Endothelial cell of umbilical vein (primary cell): ENCODE measurements around the gene SUCLG1. TPM values are rescaled to one million over a fixed set of nuclear protein-coding genes. Genes with fewer than 3 reads are reported as not detected.

ENCODE experiments used
- BruUV-seq: library from RNA; stranded (reverse); fragments of 400-500 nt; replicated peaks from 2 replicates; lab custom pipeline; 2021; lab: Mats Ljungman, UMichigan
- CTCF ChIA-PET: fragments of 300-600, 350-600 bp; sonication (Branson Sonifier 250); formaldehyde crosslinking; loops from one replicate; lab custom pipeline; 2021; ENCODE audit warnings: antibody characterized with exemption, inconsistent platforms; lab: Charles Lee
- POLR2A ChIA-PET: fragments of 300-600, 350-600 bp; sonication (Branson Sonifier 250); formaldehyde crosslinking; loops from one replicate; lab custom pipeline; 2021; ENCODE audit warnings: antibody characterized with exemption, inconsistent platforms; lab: Charles Lee
- DNase-seq: peaks from one replicate; pipeline ENCODE4 v3.0.0-alpha.2; 2011; ENCODE audit warnings: low read depth, low spot score
- FAIRE-seq: peaks from 2 replicates; lab custom pipeline; 2011; peaks lifted over from hg19 to GRCh38; lab: Jason Lieb, UNC
- H2AFZ ChIP-seq: 2 replicates; pipeline ENCODE4 v1.6.0; 2012; ENCODE audit warnings: low read depth, low read length, control low read depth, inconsistent platforms
- H3K27ac ChIP-seq: 2 replicates; pipeline ENCODE4 v1.5.1; 2011; ENCODE audit warnings: low read depth, mild to moderate bottlenecking, control low read depth, low read length, moderate library complexity; ENCODE audit not compliant: insufficient read depth
- H3K27me3 ChIP-seq, 2 experiments: 2 replicates each; pipeline versions ENCODE4 v1.6.0 to v1.6.1; 2011; ENCODE audit warnings: low read length in 2 of 2, mixed read lengths in 1 of 2; ENCODE audit not compliant: control insufficient read depth in 2 of 2, insufficient read depth in 2 of 2
- H3K36me3 ChIP-seq, 2 experiments: 2 replicates in 1 of 2; 3 replicates in 1 of 2; pipeline ENCODE4 v1.5.1; 2011; ENCODE audit warnings: low read length in 2 of 2, mild to moderate bottlenecking in 1 of 2, moderate library complexity in 1 of 2; ENCODE audit not compliant: control insufficient read depth in 2 of 2, insufficient read depth in 2 of 2; ENCODE audit errors: extremely low read depth in 1 of 2
- H3K4me1 ChIP-seq: 3 replicates; pipeline ENCODE4 v1.5.1; 2011; ENCODE audit warnings: mild to moderate bottlenecking, low read length; ENCODE audit not compliant: control insufficient read depth, insufficient read depth; ENCODE audit errors: extremely low read depth
- H3K4me2 ChIP-seq: 2 replicates; pipeline ENCODE4 v1.6.1; 2011; ENCODE audit warnings: low read length, control low read depth, mixed read lengths; ENCODE audit not compliant: insufficient read depth
- H3K4me3 ChIP-seq, 3 experiments: fragments of 200-600 bp in 1 of 3; sonication (generic), shearing (Covaris generic) in 1 of 3; replicated peaks in 1 of 3; 2 replicates each; pipeline ENCODE4 v1.5.1; 2011 to 2016; ENCODE audit warnings: control low read depth in 3 of 3, low read length in 3 of 3, mild to moderate bottlenecking in 2 of 3, inconsistent platforms in 1 of 3, low read depth in 1 of 3, moderate library complexity in 1 of 3; ENCODE audit not compliant: insufficient read depth in 1 of 3
- H3K79me2 ChIP-seq: 2 replicates; pipeline ENCODE4 v1.6.0; 2012; ENCODE audit warnings: low read length, inconsistent platforms; ENCODE audit not compliant: control insufficient read depth, insufficient read depth
- H3K9ac ChIP-seq: replicated peaks from 2 replicates; pipeline ENCODE3; 2011; ENCODE audit warnings: low read length, control low read depth; ENCODE audit not compliant: insufficient read depth; ENCODE audit errors: extremely low read depth
- H3K9me1 ChIP-seq: replicated peaks from 3 replicates; pipeline ENCODE4 v1.6.0; 2011; ENCODE audit warnings: mild to moderate bottlenecking, low read length; ENCODE audit not compliant: control insufficient read depth, insufficient read depth; ENCODE audit errors: extremely low read depth
- H3K9me3 ChIP-seq: replicated peaks from 2 replicates; pipeline ENCODE4 v1.5.1; 2012; ENCODE audit warnings: low read length, inconsistent platforms; ENCODE audit not compliant: control insufficient read depth, insufficient read depth
- H4K20me1 ChIP-seq: replicated peaks from 2 replicates; pipeline ENCODE3; 2011; ENCODE audit warnings: mild to moderate bottlenecking, low read length; ENCODE audit not compliant: control insufficient read depth, insufficient read depth; ENCODE audit errors: extremely low read depth
- CTCF ChIP-seq, 2 donors: IDR thresholded peaks; 1 replicate in 1 of 2; 2 replicates in 1 of 2; pipeline ENCODE4 v1.5.1; 2011; ENCODE audit warnings: low read length in 2 of 2, mild to moderate bottlenecking in 2 of 2, moderate library complexity in 2 of 2, control low read depth in 1 of 2, inconsistent platforms in 1 of 2, low read depth in 1 of 2; ENCODE audit not compliant: insufficient read depth in 1 of 2; ENCODE audit errors: extremely low read depth in 1 of 2
- EZH2 ChIP-seq: IDR thresholded peaks from 2 replicates; pipeline ENCODE4 v1.6.1; 2012; ENCODE audit warnings: borderline replicate concordance, low read depth, mild to moderate bottlenecking, moderate library complexity, low read length, inconsistent platforms; ENCODE audit not compliant: severe bottlenecking
- FOS ChIP-seq: IDR thresholded peaks from 2 replicates; pipeline ENCODE4 v1.6.1; 2011; ENCODE audit warnings: mild to moderate bottlenecking, low read length, moderate library complexity, borderline replicate concordance; ENCODE audit not compliant: insufficient read depth
- GATA2 ChIP-seq: IDR thresholded peaks from 2 replicates; pipeline ENCODE4 v1.7.0; 2011; ENCODE audit warnings: low read depth, mild to moderate bottlenecking, moderate library complexity, mixed read lengths, low read length; ENCODE audit not compliant: insufficient read length, insufficient read depth
- JUN ChIP-seq: IDR thresholded peaks from 2 replicates; pipeline ENCODE4 v1.6.1; 2011; ENCODE audit warnings: borderline replicate concordance, low read depth; ENCODE audit not compliant: insufficient read length, insufficient read depth
- MAX ChIP-seq: IDR thresholded peaks from 2 replicates; pipeline ENCODE4 v1.6.1; 2011; ENCODE audit not compliant: insufficient read depth, insufficient read length
- MYC ChIP-seq: IDR thresholded peaks from one replicate; pipeline ENCODE4 v1.6.1; 2011; ENCODE audit warnings: mild to moderate bottlenecking, low read depth, low read length
- POLR2A ChIP-seq: IDR thresholded peaks from 2 replicates; pipeline ENCODE4 v1.6.1; 2012; ENCODE audit warnings: low read depth, mild to moderate bottlenecking, control low read depth, low read length
- POLR2AphosphoS5 ChIP-seq: IDR thresholded peaks from 2 replicates; pipeline ENCODE4 v1.6.1; 2012; ENCODE audit warnings: low read depth, mild to moderate bottlenecking, control low read depth, low read length, moderate library complexity; ENCODE audit not compliant: insufficient read depth
- dilution Hi-C: fragments of 300-500 bp; cut with MboI; formaldehyde crosslinking; loops from one replicate; pipeline ENCODE4 v1.15.0; 2019; ENCODE audit warnings: low sequenced_read_pairs; ENCODE audit not compliant: extremely low pct_ligation_motif_present
- intact Hi-C: fragments of 100-400 bp; cut with micrococcal nuclease; formaldehyde crosslinking; loops from one replicate; pipeline ENCODE4 v1.10.0; 2022
- polyA plus RNA-seq, 4 experiments: library from polyadenylated mRNA; depleted of rRNA in 3 of 4; stranded (reverse) in 3 of 4; unstranded in 1 of 4; fragments of >200 nt; gene quantifications; 2 replicates each; pipeline versions ENCODE4 v1.2.1 to v1.2.3, GENCODE V29; 2011 to 2012; ENCODE audit warnings: missing spikeins in 1 of 4
- total RNA-seq: library from RNA; stranded (reverse); gene quantifications from 2 replicates; pipeline ENCODE4 v1.2.3, GENCODE V29; 2021

The SUCLG1 gene
- total and polyA plus RNA-seq, 2 donors (not counting 3 experiments of a cell fraction or from before 2014, with no cell fraction given) = 31.7 to 59.2 TPM

GRCh38 chr2:84393829-84394228, 65.3 kb downstream of the SUCLG1 start:
- DNase-seq = no peak
- Histone ChIP-seq H3K27me3 (no peaks in the 10 kb centered on the region), H3K9me3 (no peaks in the 10 kb centered on the region), H3K27ac (no peak overlapping the region), H3K4me2 (no peak overlapping the region), H4K20me1 (no peaks in the 10 kb centered on the region), H3K4me3 (no peak overlapping the region), H3K9ac (no peak overlapping the region), H2AFZ (no peak overlapping the region), H3K9me1 (no peaks in the 10 kb centered on the region), H3K79me2 (no peaks in the 10 kb centered on the region), H3K36me3 (no peaks in the 10 kb centered on the region), H3K4me1 (no peaks in the 10 kb centered on the region)
- dilution Hi-C loops (no loop called here), intact Hi-C loops (no loop called here)
- FAIRE-seq = no peak
- CTCF ChIA-PET = no interaction called here
- POLR2A ChIA-PET = no interaction called here
- no TSS peak for BruUV-seq
- TF ChIP-seq MYC (no peak), EZH2 (no peak), MAX (no peak), GATA2 (no peak), JUN (no peak), CTCF (IDR thresholded peaks at IDR 0.05; ENCODE audit: extremely low read depth in 1 of 2, insufficient read depth in 1 of 2, low read depth in 1 of 2, low read length in 2 of 2) (no peak), POLR2A (no peak), POLR2AphosphoS5 (no peak), FOS (no peak)
